Measurements from ENCODE around the gene ZBTB7A. TPM values are rescaled to one million over a fixed set of nuclear protein-coding genes. Genes with fewer than 3 reads are reported as not detected.
"Not testable (repeated sequence)": the region's sequence is repeated elsewhere in the genome, so short reads cannot be mapped to it uniquely, and the experiment has no call there.

The ZBTB7A gene
- total RNA-seq, 1 donor from 2014 or later, result 15.7 TPM

- Mint-ChIP-seq H3K36me3 (ENCODE audit: low read depth) (no peaks in the 10 kb centered on the region), H3K4me1 (peaks cover 21% of the 10 kb centered on the region), H3K9me3 (no peaks in the 10 kb centered on the region), H3K4me3 (peak within 1 kb of the TSS; percentile 94), H3K27ac (ENCODE audit: unreplicated experiment) (peak within 1 kb of the TSS; percentile 86), H3K27me3 (ENCODE audit: low read depth) (no peaks in the 10 kb centered on the region)
- peak; percentile 87 for DNase-seq (ENCODE audit: low read depth, low spot score)
- TF ChIP-seq CTCF (conservative IDR thresholded peaks at IDR 0.05), result peak; percentile 34
Observed at GRCh38 chr19:4007021-4007835, 59.5 kb downstream of the ZBTB7A start, which contains the start of gene PIAS4. TSS of gene PIAS4 (plus strand) at chr19:4007736. CDS start at chr19:4007761, 25 bp downstream.

- H3K9me3 Mint-ChIP-seq; H3K27me3 Mint-ChIP-seq (ENCODE audit: low read depth); DNase-seq (ENCODE audit: low read depth, low spot score); H3K36me3 Mint-ChIP-seq (ENCODE audit: low read depth); H3K27ac Mint-ChIP-seq (ENCODE audit: unreplicated experiment): not testable (repeated sequence)
- H3K4me1 Mint-ChIP-seq, result peaks cover 18% of the 10 kb centered on the region
- H3K4me3 Mint-ChIP-seq, result peak overlapping the region; percentile 76
Observed at GRCh38 chr19:4005436-4005835, 61.3 kb downstream of the ZBTB7A start.

- H3K9me3 Mint-ChIP-seq, result not testable (repeated sequence)
Observed at GRCh38 chr19:4000798-4001197, 65.9 kb downstream of the ZBTB7A start.

GRCh38 chr19:3998667-3999412 is 67.9 kb downstream of the ZBTB7A start:
- H3K27me3 Mint-ChIP-seq (ENCODE audit: low read depth); H3K36me3 Mint-ChIP-seq (ENCODE audit: low read depth); H3K4me1 Mint-ChIP-seq; DNase-seq (ENCODE audit: low read depth, low spot score); H3K4me3 Mint-ChIP-seq; H3K9me3 Mint-ChIP-seq: not testable (repeated sequence)
- H3K27ac Mint-ChIP-seq (ENCODE audit: unreplicated experiment), result peak overlapping the region; percentile 50

More at GRCh38 chr19:4000798-4001197, 65.9 kb downstream of the ZBTB7A start:
- not testable (repeated sequence) for H3K4me3 Mint-ChIP-seq; H3K27me3 Mint-ChIP-seq (ENCODE audit: low read depth); H3K36me3 Mint-ChIP-seq (ENCODE audit: low read depth); DNase-seq (ENCODE audit: low read depth, low spot score); H3K4me1 Mint-ChIP-seq; H3K27ac Mint-ChIP-seq (ENCODE audit: unreplicated experiment)

GRCh38 chr19:3995607-3996006 is 71.1 kb downstream of the ZBTB7A start:
- Mint-ChIP-seq H3K27me3 (ENCODE audit: low read depth) (no peaks in the 10 kb centered on the region), H3K4me3 (no peak overlapping the region), H3K4me1 (peaks cover 4% of the 10 kb centered on the region), H3K9me3 (no peaks in the 10 kb centered on the region), H3K36me3 (ENCODE audit: low read depth) (no peaks in the 10 kb centered on the region), H3K27ac (ENCODE audit: unreplicated experiment) (no peak overlapping the region)
- TF ChIP-seq CTCF (conservative IDR thresholded peaks at IDR 0.05), result no peak
- no peak for DNase-seq (ENCODE audit: low read depth, low spot score)

Other genes starting within 250 kb of the ZBTB7A start
- 4.2 and 5.0 TPM in 2 replicates for gene ZFR2, start 197.9 kb downstream of the ZBTB7A start, total RNA-seq
- gene ATCAY, start 186.2 kb downstream of the ZBTB7A start, total RNA-seq, result 14.2 and 16.1 TPM in 2 replicates
- gene NMRK2, start 133.8 kb downstream of the ZBTB7A start, total RNA-seq, result not detected in 2 replicates
- 61.8 and 63.1 TPM in 2 replicates for gene DAPK3, start 95.8 kb downstream of the ZBTB7A start, total RNA-seq
- 2,663 and 2,725 TPM in 2 replicates for gene EEF2, start 81.4 kb downstream of the ZBTB7A start, total RNA-seq
- 49.6 and 58.8 TPM in 2 replicates for gene PIAS4, start 59.2 kb downstream of the ZBTB7A start, total RNA-seq
- 171 and 178 TPM in 2 replicates for gene MAP2K2, start 57.2 kb upstream of the ZBTB7A start, total RNA-seq
- not detected in 2 replicates for gene CREB3L3, start 86.7 kb upstream of the ZBTB7A start, total RNA-seq
- gene SIRT6, start 115.7 kb upstream of the ZBTB7A start, total RNA-seq, result 33.9 and 34.8 TPM in 2 replicates
- 0.19 and 0.27 TPM in 2 replicates for gene ANKRD24, start 115.8 kb upstream of the ZBTB7A start, total RNA-seq
- gene EBI3, start 162.6 kb upstream of the ZBTB7A start, total RNA-seq, result not detected in 2 replicates
- gene YJU2, start 180.2 kb upstream of the ZBTB7A start, total RNA-seq, result 22.9 and 24.9 TPM in 2 replicates
- gene SHD, start 212.4 kb upstream of the ZBTB7A start, total RNA-seq, result 2.7 and 4.5 TPM in 2 replicates
- gene TMIGD2, start 235.5 kb upstream of the ZBTB7A start, total RNA-seq, result not detected in 2 replicates
- 51.9 and 53.5 TPM in 2 replicates for gene FSD1, start 237.7 kb upstream of the ZBTB7A start, total RNA-seq

All from neural crest cell (in vitro differentiated cells).